ENCODE data around the gene DET1. TPM values are rescaled to one million over a fixed set of nuclear protein-coding genes. Genes with fewer than 3 reads are reported as not detected.

The DET1 gene
- total and polyA plus RNA-seq, 2 donors (not counting 1 experiment from before 2014, with no cell fraction given), result 6.7 to 10.1 TPM

- no peak overlapping the region for H3K4me3 ChIP-seq (ENCODE audit: control extremely low read depth in 1 of 5, extremely low read depth in 1 of 5, insufficient read depth in 1 of 5, low read depth in 2 of 5, low read length in 4 of 5)
- Mint-ChIP-seq H3K27ac (no peak overlapping the region), H3K27me3 (peaks cover 13% of the 10 kb centered on the region), H3K4me1 (no peaks in the 10 kb centered on the region), H3K4me3 (no peak overlapping the region), H3K9me3 (ENCODE audit: insufficient read depth) (no peaks in the 10 kb centered on the region)
- H4K20me1 ChIP-seq (ENCODE audit: control insufficient read depth, insufficient read depth, low read length, poor library complexity, severe bottlenecking), result no peaks in the 10 kb centered on the region
- H3K79me2 ChIP-seq (ENCODE audit: control insufficient read depth, insufficient read depth, low read length), result no peaks in the 10 kb centered on the region
- intact Hi-C loops (cut with micrococcal nuclease), result no loop called here
- H3K27ac ChIP-seq (ENCODE audit: low read length in 2 of 2), result no peak overlapping the region
- POLR2A ChIA-PET, result no interaction called here
- H3K9ac ChIP-seq (ENCODE audit: low read length), result no peak overlapping the region
- TF ChIP-seq CTCF (IDR thresholded peaks at IDR 0.05), result no peak
- H3K4me1 ChIP-seq (ENCODE audit: control insufficient read depth in 2 of 2, insufficient read depth in 2 of 2, low read length in 2 of 2), result no peaks in the 10 kb centered on the region
- CTCF ChIA-PET, result no interaction called here
- no peak overlapping the region for H2AFZ ChIP-seq (ENCODE audit: insufficient read depth, low read depth, low read length, poor library complexity, severe bottlenecking)
- ATAC-seq (ENCODE audit: low read depth) (no peak), DNase-seq (no peak)
- no CpG with 5 or more reads among the region's 5 CpGs for WGBS (ENCODE audit: insufficient coverage)
- H3K9me3 ChIP-seq (ENCODE audit: control extremely low read depth in 1 of 3, control insufficient read depth in 2 of 3, insufficient read depth in 1 of 3, low read length in 2 of 3), result no peaks in the 10 kb centered on the region
- H3K36me3 ChIP-seq (replicated peaks in 1 of 2; ENCODE audit: control extremely low read depth in 1 of 2, control insufficient read depth in 1 of 2, extremely low read depth in 1 of 2, insufficient read depth in 2 of 2, low read length in 1 of 2), result no peaks in the 10 kb centered on the region
- no peaks in the 10 kb centered on the region for H3K27me3 ChIP-seq (replicated peaks in 1 of 4; ENCODE audit: control extremely low read depth in 1 of 4, control insufficient read depth in 3 of 4, insufficient read depth in 4 of 4, low read length in 3 of 4)
- H3K4me2 ChIP-seq (replicated peaks; ENCODE audit: low read depth, low read length, poor library complexity, severe bottlenecking), result no peak overlapping the region
Measured at GRCh38 chr15:88571852-88572259, 25.4 kb upstream of the DET1 start.

- H3K27ac ChIP-seq (ENCODE audit: low read length in 2 of 2), result no peak overlapping the region
- no peak overlapping the region for H3K4me3 ChIP-seq (ENCODE audit: control extremely low read depth in 1 of 5, extremely low read depth in 1 of 5, insufficient read depth in 1 of 5, low read depth in 2 of 5, low read length in 4 of 5)
- 74% methylated on average over 5 of the region's 7 CpGs for WGBS (ENCODE audit: insufficient coverage)
- Mint-ChIP-seq H3K9me3 (ENCODE audit: insufficient read depth) (no peaks in the 10 kb centered on the region), H3K27me3 (peaks cover 16% of the 10 kb centered on the region), H3K4me3 (no peak overlapping the region), H3K27ac (no peak overlapping the region), H3K4me1 (no peaks in the 10 kb centered on the region)
- intact Hi-C loops (cut with micrococcal nuclease), result no loop called here
- no peak overlapping the region for H3K4me2 ChIP-seq (replicated peaks; ENCODE audit: low read depth, low read length, poor library complexity, severe bottlenecking)
- no peak overlapping the region for H3K9ac ChIP-seq (ENCODE audit: low read length)
- no peaks in the 10 kb centered on the region for H3K4me1 ChIP-seq (ENCODE audit: control insufficient read depth in 2 of 2, insufficient read depth in 2 of 2, low read length in 2 of 2)
- ATAC-seq (ENCODE audit: low read depth) (no peak), DNase-seq (no peak)
- TF ChIP-seq EZH2 (IDR thresholded peaks at IDR 0.05; ENCODE audit: borderline replicate concordance, insufficient read depth, low read depth, low read length, poor library complexity, severe bottlenecking) (no peak), CTCF (IDR thresholded peaks at IDR 0.05) (no peak)
- ChIA-PET POLR2A (no interaction called here), CTCF (no interaction called here)
- no peaks in the 10 kb centered on the region for H3K27me3 ChIP-seq (replicated peaks in 1 of 4; ENCODE audit: control extremely low read depth in 1 of 4, control insufficient read depth in 3 of 4, insufficient read depth in 4 of 4, low read length in 3 of 4)
- H2AFZ ChIP-seq (ENCODE audit: insufficient read depth, low read depth, low read length, poor library complexity, severe bottlenecking), result no peak overlapping the region
- no peaks in the 10 kb centered on the region for H3K9me3 ChIP-seq (ENCODE audit: control extremely low read depth in 1 of 3, control insufficient read depth in 2 of 3, insufficient read depth in 1 of 3, low read length in 2 of 3)
- no peaks in the 10 kb centered on the region for H3K36me3 ChIP-seq (replicated peaks in 1 of 2; ENCODE audit: control extremely low read depth in 1 of 2, control insufficient read depth in 1 of 2, extremely low read depth in 1 of 2, insufficient read depth in 2 of 2, low read length in 1 of 2)
- H4K20me1 ChIP-seq (ENCODE audit: control insufficient read depth, insufficient read depth, low read length, poor library complexity, severe bottlenecking), result no peaks in the 10 kb centered on the region
- H3K79me2 ChIP-seq (ENCODE audit: control insufficient read depth, insufficient read depth, low read length), result no peaks in the 10 kb centered on the region
Measured at GRCh38 chr15:88571153-88571851, 24.8 kb upstream of the DET1 start.
